Brain microvascular endothelial cell (primary cell): ENCODE results near the gene CAMSAP1.

ENCODE experiments used
- DNase-seq: peaks from one replicate; pipeline ENCODE4 v3.0.0-alpha.2; 2020
- H3K27ac ChIP-seq: fragments of 250-450 bp; sonication (Bioruptor Pico); 2 replicates; pipeline ENCODE4 v1.5.1; 2020; ENCODE audit warnings: mild to moderate bottlenecking, moderate library complexity
- H3K27me3 ChIP-seq: fragments of 250-450 bp; sonication (Bioruptor Pico); replicated peaks from 2 replicates; pipeline ENCODE4 v1.5.1; 2020; ENCODE audit warnings: mild to moderate bottlenecking
- H3K36me3 ChIP-seq: fragments of 250-450 bp; sonication (Bioruptor Pico); replicated peaks from 2 replicates; pipeline ENCODE4 v1.5.1; 2020; ENCODE audit warnings: mild to moderate bottlenecking
- H3K4me3 ChIP-seq: 2 replicates; pipeline ENCODE4 v1.5.1; 2011; ENCODE audit warnings: low read depth, mild to moderate bottlenecking, control low read depth, low read length, moderate library complexity
- CTCF ChIP-seq: IDR thresholded peaks from 2 replicates; pipeline ENCODE4 v1.5.1; 2011; ENCODE audit warnings: low read depth, mild to moderate bottlenecking, moderate library complexity, low read length, control low read depth, inconsistent platforms; ENCODE audit errors: missing control alignments
- in situ Hi-C: cut with HindIII; loops from 2 replicates; pipeline ENCODE4 v1.10.0; 2017; ENCODE audit warnings: low sequenced_read_pairs, low pct_ligation_motif_present

CAMSAP1 gene

DNA sequence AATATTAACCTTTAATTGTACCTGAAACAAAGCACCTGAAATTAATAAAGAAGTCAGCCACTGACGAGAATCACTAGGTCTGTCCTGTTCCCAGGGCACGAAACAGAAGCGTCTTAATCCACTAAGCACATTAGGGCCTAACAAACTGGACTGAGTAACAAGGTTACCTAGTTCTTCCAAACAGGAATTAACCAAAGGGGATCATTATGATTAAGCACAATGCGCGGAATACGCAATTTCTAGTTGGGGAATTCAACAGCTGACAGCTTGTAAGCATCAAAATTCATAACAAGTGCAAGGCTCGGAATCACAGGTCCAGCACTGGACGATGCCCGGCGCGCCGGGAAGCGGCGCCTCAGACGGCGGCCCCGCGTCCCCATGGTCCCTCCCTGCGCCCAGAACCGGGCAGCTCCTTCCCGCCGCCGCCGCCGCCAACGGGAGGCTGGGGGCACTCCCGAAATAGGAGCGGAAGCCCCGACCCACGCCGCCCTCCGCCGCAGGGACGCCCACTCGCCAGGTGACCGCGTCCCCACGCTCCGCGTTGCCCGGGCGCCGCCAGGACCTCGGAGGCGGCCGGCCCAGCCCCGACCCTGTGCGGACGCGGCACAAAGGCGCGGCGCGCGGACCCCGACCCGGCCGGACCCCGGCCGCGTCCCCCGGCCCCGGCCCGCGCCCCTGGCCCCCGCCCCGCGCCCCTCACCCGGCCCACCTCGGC is 898 bp downstream of the CAMSAP1 start:
- no peak for DNase-seq
- TF ChIP-seq CTCF: no peak
- Histone ChIP-seq H3K36me3 (peaks cover 5% of the 10 kb centered on the region), H3K4me3 (peak overlapping the region; percentile 58), H3K27ac (no peak overlapping the region), H3K27me3 (no peaks in the 10 kb centered on the region)
- in situ Hi-C loops: no loop called here

DNA sequence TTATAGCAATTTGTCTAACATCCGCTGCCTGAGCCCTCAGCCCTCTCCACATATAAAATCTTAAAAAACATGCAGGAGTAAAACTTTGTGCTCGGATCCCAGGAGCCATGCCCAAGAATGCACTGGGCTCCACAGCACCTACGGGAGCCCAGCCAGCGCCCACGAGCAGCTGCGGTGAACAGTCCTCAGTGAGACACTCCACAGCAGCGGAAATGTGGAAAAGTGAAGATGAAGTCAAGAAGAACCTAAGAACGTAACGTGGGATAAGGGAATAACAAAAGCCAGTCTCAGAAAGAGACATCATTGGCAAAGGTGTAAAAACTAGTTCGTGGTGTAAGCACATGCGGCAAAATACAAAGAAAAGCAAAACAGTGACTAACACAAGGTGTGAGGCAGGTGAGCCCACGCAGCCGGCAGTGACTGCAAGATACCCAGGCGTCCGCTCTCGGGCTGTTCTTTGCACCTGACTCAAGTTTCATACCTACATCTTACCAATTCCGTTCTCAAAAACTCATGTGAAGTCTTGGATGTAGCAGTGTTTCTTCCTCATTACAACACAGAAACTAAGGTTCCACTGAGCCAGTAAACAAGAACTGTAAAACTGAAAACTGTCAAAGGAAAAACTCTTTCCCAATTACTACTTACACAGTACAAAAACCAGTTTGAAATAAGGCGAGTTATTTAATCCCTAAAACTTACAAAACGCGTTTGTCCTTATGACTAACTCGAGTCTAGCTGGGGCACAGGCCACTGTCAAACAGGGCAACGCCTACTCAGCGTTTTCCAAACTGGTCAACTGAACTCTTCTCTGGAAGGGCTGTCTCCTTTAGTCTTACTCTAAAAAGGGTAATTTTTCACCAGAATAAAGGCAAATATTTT is 1.7 kb downstream of the CAMSAP1 start:
- no peak for TF ChIP-seq CTCF
- H3K36me3 ChIP-seq: no peaks in the 10 kb centered on the region
- DNase-seq: no peak
- H3K27ac ChIP-seq: peak overlapping the region; percentile 16
- H3K4me3 ChIP-seq: peak overlapping the region; percentile 58
- in situ Hi-C loops: no loop called here
- H3K27me3 ChIP-seq: no peaks in the 10 kb centered on the region

DNA sequence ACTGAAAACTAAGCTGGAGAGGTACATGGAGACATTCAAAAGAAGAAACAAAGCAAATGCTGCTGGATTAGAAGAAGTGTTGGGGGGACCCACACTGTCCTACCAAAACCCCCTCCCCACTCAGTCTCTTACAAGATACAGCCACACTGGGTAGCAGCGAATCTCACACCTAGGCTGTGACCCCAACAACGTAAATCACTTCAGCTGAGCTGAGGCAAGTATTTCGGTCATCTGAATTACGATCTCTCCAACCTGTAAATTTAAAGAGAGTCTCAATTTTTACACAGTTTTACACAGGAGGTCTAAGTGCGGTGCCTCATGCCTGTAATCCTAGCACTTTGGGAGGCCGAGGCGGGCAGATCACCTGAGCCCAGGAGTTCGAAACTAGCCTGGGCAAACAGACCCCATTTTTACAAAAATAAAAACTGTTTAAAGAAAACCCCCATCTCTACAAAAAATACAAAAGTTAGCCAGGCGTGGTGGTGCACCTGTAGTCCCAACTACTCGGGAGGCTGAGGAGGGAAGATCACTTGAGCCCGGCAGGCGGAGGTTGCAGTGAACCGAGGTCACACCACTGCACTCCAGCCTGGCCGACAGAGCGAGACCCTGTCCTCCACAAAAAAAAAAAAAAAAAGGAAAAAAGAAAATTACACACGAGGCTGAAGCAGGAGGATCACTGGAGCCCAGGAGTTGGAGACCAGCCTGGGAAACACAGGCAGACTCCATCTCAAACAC is 3.4 kb downstream of the CAMSAP1 start:
- no peak overlapping the region for H3K27ac ChIP-seq
- no peak for TF ChIP-seq CTCF
- DNase-seq: no peak
- H3K4me3 ChIP-seq: no peak overlapping the region
- H3K36me3 ChIP-seq: no peaks in the 10 kb centered on the region
- no peaks in the 10 kb centered on the region for H3K27me3 ChIP-seq
- in situ Hi-C loops: no loop called here

DNA sequence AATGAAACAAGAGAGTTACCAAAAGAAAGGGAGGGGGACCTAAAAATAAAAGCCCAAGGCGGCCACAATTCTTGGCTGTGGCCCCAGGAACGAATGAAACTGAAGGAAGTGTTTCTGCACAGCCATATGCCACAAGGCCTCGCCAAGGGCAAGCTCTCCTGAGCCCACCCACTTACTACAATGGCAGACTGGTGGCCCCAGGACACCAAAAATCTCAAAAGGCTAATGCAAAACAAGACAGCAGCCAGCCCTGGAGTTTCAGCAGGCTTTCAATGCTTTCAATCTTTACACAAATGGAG is 4.0 kb downstream of the CAMSAP1 start:
- H3K4me3 ChIP-seq: no peak overlapping the region
- no peak overlapping the region for H3K27ac ChIP-seq
- TF ChIP-seq CTCF: no peak
- DNase-seq: no peak
- in situ Hi-C loops: no loop called here
- H3K36me3 ChIP-seq: no peaks in the 10 kb centered on the region
- H3K27me3 ChIP-seq: no peaks in the 10 kb centered on the region

DNA sequence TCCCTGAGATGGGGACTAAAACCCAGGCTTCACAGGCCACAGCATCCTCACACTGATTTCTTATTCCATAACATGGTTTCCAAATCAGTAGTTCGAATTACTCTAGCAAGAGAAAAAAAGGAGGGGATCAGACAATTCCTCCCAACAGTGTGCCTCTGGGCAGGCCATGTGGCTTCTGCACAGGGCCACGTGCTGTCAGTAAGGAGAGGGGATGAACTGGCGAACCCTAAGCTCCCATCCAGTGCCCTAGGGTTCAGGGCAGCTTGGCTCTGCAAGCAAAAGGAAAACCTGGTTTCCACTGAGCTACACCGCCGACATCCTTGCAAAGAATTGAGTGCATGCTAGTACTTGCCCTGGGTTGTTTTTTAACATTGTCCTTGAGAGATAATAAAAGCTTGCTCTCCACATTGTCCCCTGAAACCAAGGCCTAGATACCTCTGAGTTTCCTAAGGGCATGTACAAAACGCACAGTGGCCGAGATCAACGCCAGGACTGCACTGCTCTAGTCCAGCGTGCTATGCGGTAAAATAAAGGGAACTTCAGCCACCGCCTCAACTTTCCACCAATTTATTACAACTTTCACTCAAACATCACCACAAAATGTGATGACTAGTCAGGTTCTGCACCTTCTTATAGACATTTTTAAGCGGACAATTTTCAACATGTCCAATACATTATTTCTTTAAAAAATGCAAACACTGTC is 4.5 kb downstream of the CAMSAP1 start:
- in situ Hi-C loops: no loop called here
- Histone ChIP-seq H3K4me3 (no peak overlapping the region), H3K27ac (no peak overlapping the region), H3K27me3 (no peaks in the 10 kb centered on the region), H3K36me3 (no peaks in the 10 kb centered on the region)
- no peak for DNase-seq
- no peak for TF ChIP-seq CTCF
